Stromal cell of bone marrow (primary cell): Measurements from ENCODE around the gene PSME2.

Experiments used
- DNase-seq: peaks from one replicate; pipeline ENCODE4 v3.0.0-alpha.2; 2012; ENCODE audit warnings: low read depth

Gene PSME2

GRCh38 chr14:24151404-24152080 lies 5.1 kb upstream of the PSME2 start:
- no peak for DNase-seq

- no peak for DNase-seq
Measured at GRCh38 chr14:24150993-24151392, 4.6 kb upstream of the PSME2 start.

GRCh38 chr14:24150567-24150966 lies 4.2 kb upstream of the PSME2 start:
- no peak for DNase-seq

- no peak for DNase-seq
Measured at GRCh38 chr14:24150061-24150460, 3.7 kb upstream of the PSME2 start.

- no peak for DNase-seq
Measured at GRCh38 chr14:24149302-24149969, 3.0 kb upstream of the PSME2 start.

GRCh38 chr14:24147761-24148428 lies 1.5 kb upstream of the PSME2 start:
- no peak for DNase-seq

- peak; percentile 98 for DNase-seq
Measured at GRCh38 chr14:24146978-24147760, 759 bp upstream of the PSME2 start, which contains the start of gene RNF31. Gene RNF31, plus strand, starts transcription at chr14:24147498. Its CDS starts 201 bp downstream, at chr14:24147699.

GRCh38 chr14:24145690-24146452 lies 539 bp downstream of the PSME2 start:
- DNase-seq, result peak; percentile 40

- DNase-seq, result no peak
Measured at GRCh38 chr14:24145219-24145618, 1.2 kb downstream of the PSME2 start.

GRCh38 chr14:24144451-24144850 lies 2.0 kb downstream of the PSME2 start:
- DNase-seq, result no peak

- DNase-seq, result peak; percentile 44
Measured at GRCh38 chr14:24143511-24143910, 2.9 kb downstream of the PSME2 start.

- DNase-seq, result peak; percentile 99
Measured at GRCh38 chr14:24141097-24141880, 5.1 kb downstream of the PSME2 start, which contains the start of gene EMC9. Gene EMC9, minus strand, starts transcription at chr14:24141591. Its CDS starts 287 bp downstream, at chr14:24141304.

GRCh38 chr14:24139272-24139934 lies 7.0 kb downstream of the PSME2 start:
- DNase-seq, result no peak

GRCh38 chr14:24138396-24139271 lies 7.8 kb downstream of the PSME2 start:
- DNase-seq, result no peak

- DNase-seq, result no peak
Measured at GRCh38 chr14:24137529-24138395, 8.6 kb downstream of the PSME2 start.

GRCh38 chr14:24136684-24137528 lies 9.5 kb downstream of the PSME2 start:
- no peak for DNase-seq
